Mucosa of rectum (tissue), 2 donors: ENCODE results near the gene TCEAL3.
A peak's percentile ranks its signal among the peaks of the same experiment; 100 is the strongest.
"Not testable (repeated sequence)": the region's sequence is repeated elsewhere in the genome, so short reads cannot be mapped to it uniquely, and the experiment has no call there.

Experiments used
- H3K27ac ChIP-seq, 2 donors: one replicate each; pipeline ENCODE4 v1.7.0; 2013; ENCODE audit warnings: inconsistent platforms in 2 of 2, low read depth in 2 of 2, low read length in 2 of 2
- H3K27me3 ChIP-seq, 2 donors: one replicate each; pipeline ENCODE4 v1.7.0; 2013; ENCODE audit warnings: low read length in 2 of 2; ENCODE audit not compliant: control insufficient read depth in 2 of 2, insufficient read depth in 2 of 2
- H3K36me3 ChIP-seq, 2 donors: one replicate each; pipeline ENCODE4 v1.7.0; 2013; ENCODE audit warnings: low read length in 2 of 2; ENCODE audit not compliant: control insufficient read depth in 2 of 2, insufficient read depth in 2 of 2
- H3K4me1 ChIP-seq, 2 donors: one replicate each; pipeline ENCODE4 v1.7.0; 2013; ENCODE audit warnings: low read length in 2 of 2, mild to moderate bottlenecking in 1 of 2; ENCODE audit not compliant: control insufficient read depth in 2 of 2, insufficient read depth in 2 of 2
- H3K4me3 ChIP-seq, 2 donors: one replicate each; pipeline ENCODE4 v1.7.0; 2013; ENCODE audit warnings: low read length in 2 of 2
- H3K9ac ChIP-seq, 2 donors: one replicate each; pipeline ENCODE4 v1.7.0; 2013; ENCODE audit warnings: low read length in 2 of 2, low read depth in 1 of 2, mild to moderate bottlenecking in 1 of 2
- H3K9me3 ChIP-seq, 2 donors: one replicate each; pipeline ENCODE4 v1.7.0; 2013; ENCODE audit warnings: low read length in 2 of 2; ENCODE audit not compliant: control insufficient read depth in 2 of 2
- donor health status: healthy.
- donor health status: Normal muscosa, but diverticular disease.

The TCEAL3 gene

DNA sequence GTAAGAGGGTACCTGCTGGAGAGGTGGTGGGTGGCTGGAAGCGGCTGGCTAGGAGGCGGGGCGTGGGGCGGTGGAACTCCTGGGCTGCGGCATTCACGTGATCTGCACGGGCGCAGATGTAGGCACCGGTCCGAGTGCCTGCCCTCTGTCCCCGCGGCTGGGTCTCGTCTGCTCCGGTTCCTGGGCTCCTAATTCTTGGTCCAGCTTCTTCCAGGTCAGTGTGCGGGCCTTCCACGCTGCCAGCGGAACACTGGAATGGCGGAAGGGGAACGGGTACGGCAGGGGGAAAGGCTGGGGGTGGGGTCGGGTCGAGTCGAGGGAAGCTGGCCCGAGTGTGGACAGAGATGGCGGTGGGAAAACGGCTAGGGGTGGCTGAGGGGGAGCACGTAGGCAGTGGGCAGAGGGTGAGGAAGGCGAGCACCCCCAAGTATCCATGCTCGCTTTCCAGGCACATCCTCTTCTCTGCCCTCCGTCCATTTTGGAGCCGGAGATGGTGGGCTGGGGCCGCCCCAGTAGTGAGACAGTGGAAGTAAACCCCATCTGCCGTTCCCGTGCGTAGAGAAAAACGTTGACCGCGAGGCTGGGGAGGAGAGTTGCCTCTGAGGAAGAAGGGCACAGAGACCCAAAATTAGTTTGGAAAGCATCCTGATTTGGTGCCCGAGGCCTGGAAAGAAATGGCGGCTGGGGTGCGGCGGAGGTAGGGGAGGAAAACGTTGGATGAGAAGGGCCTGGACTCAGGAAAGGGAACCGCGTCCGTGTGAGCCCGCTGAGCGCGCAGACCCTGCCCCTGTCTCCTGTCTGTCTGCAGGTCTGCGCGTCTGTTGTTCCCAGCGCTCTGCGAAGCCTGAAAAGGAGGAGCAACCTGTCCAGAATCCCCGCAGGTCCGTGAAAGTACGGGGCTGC is 22.1 kb upstream of the TCEAL3 start, which contains the start of gene TCEAL4:
Gene TCEAL4, plus strand, starts transcription at position 105 of the 903 bp plus-strand sequence. CDS start 1,161 bp downstream, outside the sequence.
- Histone ChIP-seq H3K9ac (peak within 1 kb of the TSS; percentile 66 to 70), H3K4me1 (no peaks in the 10 kb centered on the region), H3K4me3 (peak within 1 kb of the TSS; percentile 66 to 80), H3K9me3 (no peaks in the 10 kb centered on the region), H3K36me3 (no peaks in the 10 kb centered on the region), H3K27me3 (no peaks in the 10 kb centered on the region), H3K27ac (peak within 1 kb of the TSS; percentile 36 to 61)

DNA sequence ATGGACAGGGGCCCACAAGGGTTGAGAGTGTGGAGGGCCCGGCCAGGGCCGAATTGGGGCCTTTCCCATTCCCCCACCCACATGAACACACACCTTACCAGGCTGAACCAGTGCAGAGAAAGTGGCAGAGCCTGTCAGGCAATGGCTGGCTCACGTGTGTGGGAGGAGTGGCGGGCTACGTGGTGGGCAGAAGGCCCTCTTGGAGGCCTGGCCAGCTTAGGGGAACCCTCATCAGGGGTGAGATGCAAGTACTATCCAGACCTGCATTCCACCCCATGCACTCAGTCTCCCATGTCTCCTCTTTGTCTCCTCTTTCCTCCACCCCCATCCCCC is 21.5 kb upstream of the TCEAL3 start:
- H3K9me3 ChIP-seq: no peaks in the 10 kb centered on the region
- peak overlapping the region; percentile 66 to 80 for H3K4me3 ChIP-seq
- H3K4me1 ChIP-seq: no peaks in the 10 kb centered on the region
- no peaks in the 10 kb centered on the region for H3K36me3 ChIP-seq
- H3K27me3 ChIP-seq: no peaks in the 10 kb centered on the region
- peak overlapping the region; percentile 36 to 61 for H3K27ac ChIP-seq
- peak overlapping the region in 1 of 2 donors; percentile 66 for H3K9ac ChIP-seq

DNA sequence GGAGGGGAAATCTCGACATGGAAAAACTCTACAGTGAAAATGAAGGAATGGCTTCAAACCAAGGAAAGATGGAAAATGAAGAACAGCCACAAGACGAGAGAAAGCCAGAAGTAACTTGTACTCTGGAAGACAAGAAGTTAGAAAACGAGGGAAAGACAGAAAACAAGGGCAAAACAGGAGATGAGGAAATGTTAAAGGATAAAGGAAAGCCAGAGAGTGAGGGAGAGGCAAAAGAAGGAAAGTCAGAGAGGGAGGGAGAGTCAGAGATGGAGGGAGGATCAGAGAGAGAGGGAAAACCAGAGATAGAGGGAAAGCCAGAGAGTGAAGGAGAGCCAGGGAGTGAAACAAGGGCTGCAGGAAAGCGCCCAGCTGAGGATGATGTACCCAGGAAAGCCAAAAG is 21.1 kb upstream of the TCEAL3 start:
- H3K9me3 ChIP-seq: no peaks in the 10 kb centered on the region
- no peaks in the 10 kb centered on the region for H3K36me3 ChIP-seq
- H3K9ac ChIP-seq: no peak overlapping the region
- no peaks in the 10 kb centered on the region for H3K4me1 ChIP-seq
- no peaks in the 10 kb centered on the region for H3K27me3 ChIP-seq
- no peak overlapping the region for H3K4me3 ChIP-seq
- peak overlapping the region; percentile 36 to 61 for H3K27ac ChIP-seq

DNA sequence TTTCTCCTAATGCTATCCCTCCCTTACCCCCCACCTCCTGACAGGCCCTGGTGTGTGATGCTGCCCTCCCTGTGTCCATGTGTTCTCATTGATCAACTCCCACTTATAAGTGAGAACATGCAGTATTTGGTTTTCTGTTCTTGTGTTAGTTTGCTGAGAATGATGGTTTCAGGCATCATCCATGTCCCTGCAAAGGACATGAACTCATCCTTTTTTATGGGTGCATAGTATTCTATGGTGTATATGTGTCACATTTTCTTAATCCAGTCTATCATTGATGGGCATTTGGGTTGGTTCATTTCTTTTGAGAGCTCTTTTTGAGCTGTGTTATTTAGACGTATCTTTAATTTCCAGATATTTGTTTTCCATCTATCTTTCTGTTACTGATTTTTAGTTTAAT is 15.5 kb upstream of the TCEAL3 start:
- not testable (repeated sequence) for H3K9ac ChIP-seq, H3K27me3 ChIP-seq, H3K4me1 ChIP-seq, H3K9me3 ChIP-seq, H3K36me3 ChIP-seq, H3K4me3 ChIP-seq, H3K27ac ChIP-seq

DNA sequence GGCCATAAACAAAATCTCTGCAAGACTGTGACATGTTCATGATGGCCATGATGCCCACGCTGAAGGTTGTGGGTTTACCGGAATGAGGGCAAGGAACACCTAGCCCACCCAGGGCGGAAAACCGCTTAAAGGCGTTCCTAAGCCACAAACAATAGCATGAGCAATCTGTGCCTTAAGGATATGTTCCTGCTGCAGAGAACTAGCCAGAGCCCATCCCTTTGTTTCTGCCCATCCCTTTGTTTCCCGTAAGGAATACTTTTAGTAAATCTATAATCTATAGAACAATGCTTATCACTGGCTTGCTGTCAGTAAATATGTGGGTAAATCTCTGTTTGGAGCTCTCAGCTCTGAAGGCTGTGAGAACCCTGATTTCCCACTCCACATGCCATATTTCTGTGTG is 12.6 kb upstream of the TCEAL3 start:
- not testable (repeated sequence) for H3K27me3 ChIP-seq, H3K4me3 ChIP-seq

DNA sequence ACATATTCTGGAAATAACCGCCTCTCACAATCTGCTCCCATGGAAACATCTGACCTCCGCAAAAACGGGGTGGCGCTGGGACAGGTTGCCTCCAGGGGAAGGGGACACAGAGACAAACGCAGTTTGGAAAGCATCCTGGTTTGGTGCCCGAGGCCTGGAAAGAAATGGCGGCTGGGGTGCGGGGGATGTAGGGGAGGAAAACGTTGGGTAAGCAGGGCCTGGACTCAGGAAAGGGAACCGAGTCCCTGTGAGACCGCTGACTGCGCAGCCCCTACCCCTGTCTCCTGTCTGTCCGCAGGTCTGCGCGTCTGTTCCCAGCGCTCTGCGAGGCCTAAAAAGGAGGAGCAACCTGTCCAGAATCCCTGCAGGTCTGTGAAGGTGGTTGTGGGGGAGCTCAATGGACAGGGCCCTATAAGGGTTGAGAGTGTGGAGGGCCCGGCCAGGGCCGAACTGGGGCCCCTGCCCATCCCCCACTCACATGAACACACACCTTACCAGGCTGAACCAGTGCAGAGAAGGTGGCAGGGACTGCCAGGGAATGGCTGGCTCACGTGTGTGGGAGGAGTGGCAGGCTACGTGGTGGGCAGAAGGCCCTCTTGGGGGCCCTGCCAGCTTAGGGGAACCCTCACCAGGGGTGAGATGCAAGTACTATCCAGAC is 672 bp downstream of the TCEAL3 start:
- H3K36me3 ChIP-seq: no peaks in the 10 kb centered on the region
- H3K9ac ChIP-seq: peak overlapping the region; percentile 58 to 74
- no peaks in the 10 kb centered on the region for H3K9me3 ChIP-seq
- peaks cover 0 to 3% of the 10 kb centered on the region in 2 donors for H3K4me1 ChIP-seq
- peaks cover 3% of the 10 kb centered on the region in 2 donors for H3K27me3 ChIP-seq
- peak overlapping the region; percentile 64 to 66 for H3K27ac ChIP-seq
- peak overlapping the region; percentile 65 to 69 for H3K4me3 ChIP-seq

More for the DNA sequence above, 12.6 kb upstream of the TCEAL3 start:
- not testable (repeated sequence) for H3K4me1 ChIP-seq, H3K36me3 ChIP-seq, H3K27ac ChIP-seq, H3K9ac ChIP-seq, H3K9me3 ChIP-seq

DNA sequence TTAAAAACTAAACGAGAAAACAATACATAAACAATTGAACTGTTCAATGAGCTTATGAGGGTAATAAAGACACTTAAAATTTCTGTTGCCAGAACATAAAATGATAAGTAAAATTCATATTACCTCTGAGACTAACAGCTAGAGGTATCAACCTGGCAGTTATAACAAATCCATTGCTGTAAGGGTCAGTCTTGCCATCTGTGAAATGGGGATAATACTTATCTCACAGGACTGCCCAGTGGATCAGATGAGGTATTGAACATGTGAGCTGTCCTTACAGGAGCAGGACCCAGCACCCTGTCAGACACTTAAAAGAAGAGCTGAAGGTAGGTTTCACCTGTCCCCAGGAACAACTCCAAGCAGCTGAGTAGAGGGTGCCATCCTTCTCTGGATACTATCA is 2.5 kb downstream of the TCEAL3 start:
- Histone ChIP-seq H3K27ac (no peak overlapping the region), H3K9ac (no peak overlapping the region), H3K9me3 (no peaks in the 10 kb centered on the region), H3K36me3 (no peaks in the 10 kb centered on the region), H3K4me3 (no peak overlapping the region), H3K27me3 (peaks cover 2 to 3% of the 10 kb centered on the region in 2 donors), H3K4me1 (peaks cover 0 to 3% of the 10 kb centered on the region in 2 donors)

DNA sequence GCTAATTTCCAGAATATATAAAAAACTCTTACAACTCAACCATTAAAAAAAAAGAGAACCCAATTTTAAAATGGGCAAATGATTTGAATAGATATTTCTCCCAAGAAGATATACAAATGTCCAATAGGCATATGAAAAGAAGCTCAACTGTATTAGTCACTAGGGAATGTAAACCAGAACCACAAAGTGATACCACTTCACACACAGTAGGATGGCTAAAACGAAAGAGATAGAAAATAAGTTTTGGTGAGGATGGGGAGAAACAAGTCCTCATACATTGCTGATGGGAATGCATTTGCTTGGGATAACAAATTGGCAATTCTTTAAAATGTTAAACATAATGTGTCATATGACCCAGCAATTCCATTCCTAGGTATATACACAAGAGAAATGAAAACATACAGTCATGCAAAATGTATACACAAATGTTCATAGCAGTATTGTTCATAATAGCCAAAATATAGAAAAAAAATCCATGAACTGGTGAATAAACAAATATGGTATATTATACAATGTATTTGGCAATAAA is 5.7 kb downstream of the TCEAL3 start:
- Histone ChIP-seq H3K4me1 (no peaks in the 10 kb centered on the region), H3K4me3 (no peak overlapping the region), H3K36me3 (no peaks in the 10 kb centered on the region), H3K27ac (no peak overlapping the region), H3K9me3 (no peaks in the 10 kb centered on the region), H3K9ac (no peak overlapping the region), H3K27me3 (peaks cover 0 to 3% of the 10 kb centered on the region in 2 donors)

DNA sequence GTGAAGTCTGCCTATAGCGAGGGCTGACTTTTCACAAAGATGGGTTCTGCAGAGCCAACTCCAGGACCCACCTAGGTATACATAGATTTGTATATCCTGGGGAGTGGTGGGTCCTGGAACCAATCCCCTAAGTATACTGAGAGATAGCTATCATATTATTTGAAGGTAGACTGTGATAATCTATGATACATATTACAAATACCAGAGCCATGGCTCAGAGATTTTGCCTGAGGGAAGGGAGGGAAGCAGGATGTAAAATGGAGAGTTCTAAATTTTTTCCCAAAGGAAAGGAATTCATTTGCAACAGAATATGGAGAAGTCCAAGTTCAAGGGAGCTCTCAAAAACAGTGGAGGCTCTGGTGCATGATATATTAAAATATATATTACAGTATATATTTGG is 7.2 kb downstream of the TCEAL3 start:
- Histone ChIP-seq H3K9me3 (no peaks in the 10 kb centered on the region), H3K27ac (no peak overlapping the region), H3K27me3 (peaks cover 0 to 3% of the 10 kb centered on the region in 2 donors), H3K4me3 (no peak overlapping the region), H3K36me3 (no peaks in the 10 kb centered on the region), H3K4me1 (no peaks in the 10 kb centered on the region), H3K9ac (no peak overlapping the region)

DNA sequence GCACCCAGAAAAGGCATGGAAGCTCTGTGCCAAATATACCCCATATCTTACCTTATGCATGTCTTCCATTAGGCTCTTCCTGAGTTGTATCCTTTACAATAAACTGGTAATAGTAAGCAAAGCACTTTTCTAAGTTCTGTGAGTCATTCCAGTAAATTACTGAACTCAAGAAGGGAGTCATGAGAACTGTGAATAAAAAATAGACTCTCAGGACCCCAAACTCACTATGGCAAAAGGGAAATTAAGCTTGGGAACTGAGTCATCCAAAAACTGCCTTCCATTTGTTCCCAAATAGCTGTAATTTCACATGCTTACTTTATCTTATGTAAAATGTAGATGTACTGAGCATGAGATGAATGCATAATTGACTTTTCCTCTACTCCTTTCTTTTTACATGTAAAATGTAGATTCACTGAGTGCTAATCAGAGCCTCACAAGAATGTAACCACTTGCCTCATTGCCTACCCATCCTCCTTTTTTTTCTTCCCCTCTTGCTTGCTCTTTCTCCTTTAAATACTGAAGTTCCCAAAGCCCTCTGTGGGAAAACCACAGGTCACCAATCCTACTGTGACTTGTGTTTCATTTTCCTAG is 8.1 kb downstream of the TCEAL3 start:
- Histone ChIP-seq H3K4me3 (no peak overlapping the region), H3K9me3 (no peaks in the 10 kb centered on the region), H3K36me3 (no peaks in the 10 kb centered on the region), H3K27ac (no peak overlapping the region), H3K9ac (no peak overlapping the region), H3K4me1 (no peaks in the 10 kb centered on the region), H3K27me3 (no peaks in the 10 kb centered on the region)
